Progenitor cell of endocrine pancreas (in vitro differentiated cells): Measurements from ENCODE around the gene TRIP6. TPM values are rescaled to one million over a fixed set of nuclear protein-coding genes. Genes with fewer than 3 reads are reported as not detected.
A peak's percentile ranks its signal among the peaks of the same experiment; 100 is the strongest.

Experiments
- DNase-seq: peaks from one replicate; pipeline ENCODE4 v3.0.0; 2021; ENCODE audit warnings: low spot score; ENCODE audit not compliant: unreplicated experiment
- H3K27ac Mint-ChIP-seq: 2 replicates; pipeline ENCODE4 v1.8.0; 2021; ENCODE audit warnings: mild to moderate bottlenecking, moderate library complexity, mixed read lengths
- H3K27me3 Mint-ChIP-seq: 2 replicates; pipeline ENCODE4 v1.8.0; 2021; ENCODE audit warnings: mixed read lengths
- H3K36me3 Mint-ChIP-seq: 2 replicates; pipeline ENCODE4 v1.8.0; 2022; ENCODE audit warnings: mixed read lengths; ENCODE audit not compliant: insufficient read depth
- H3K4me1 Mint-ChIP-seq: 2 replicates; pipeline ENCODE4 v1.8.0; 2021; ENCODE audit warnings: low read depth, mixed read lengths
- H3K4me3 Mint-ChIP-seq: 2 replicates; pipeline ENCODE4 v1.8.0; 2021; ENCODE audit warnings: low read depth, mild to moderate bottlenecking, moderate library complexity, mixed read lengths
- H3K9me3 Mint-ChIP-seq: 2 replicates; pipeline ENCODE4 v1.8.0; 2021; ENCODE audit warnings: low read depth, mixed read lengths
- CTCF ChIP-seq: fragments of 200-600 bp; sonication (generic); IDR thresholded peaks from one replicate; pipeline ENCODE4 v1.5.0; 2021; ENCODE audit warnings: antibody characterized with exemption, mild to moderate bottlenecking; ENCODE audit not compliant: unreplicated experiment
- total RNA-seq: library from RNA; stranded (reverse); gene quantifications from 2 replicates; pipeline ENCODE4 v1.2.1, GENCODE V29; 2021

Gene TRIP6
- total RNA-seq, 1 donor from 2014 or later, result 76.9 TPM

GRCh38 chr7:100890653-100891567, 23.7 kb downstream of the TRIP6 start:
- peaks cover 2% of the 10 kb centered on the region for H3K27me3 Mint-ChIP-seq
- H3K4me1 Mint-ChIP-seq, result peaks cover 26% of the 10 kb centered on the region
- peak overlapping the region; percentile 99 for H3K27ac Mint-ChIP-seq
- peak overlapping the region; percentile 80 for H3K4me3 Mint-ChIP-seq
- H3K36me3 Mint-ChIP-seq, result peaks cover 17% of the 10 kb centered on the region
- no peak for DNase-seq
- H3K9me3 Mint-ChIP-seq, result no peaks in the 10 kb centered on the region
- no peak for TF ChIP-seq CTCF

- Mint-ChIP-seq H3K4me1 (peaks cover 31% of the 10 kb centered on the region), H3K27ac (peak overlapping the region; percentile 95), H3K27me3 (peaks cover 8% of the 10 kb centered on the region), H3K4me3 (peak overlapping the region; percentile 80), H3K36me3 (peaks cover 14% of the 10 kb centered on the region), H3K9me3 (no peaks in the 10 kb centered on the region)
- DNase-seq, result no peak
- no peak for TF ChIP-seq CTCF
Observed at GRCh38 chr7:100891568-100892247, 24.5 kb downstream of the TRIP6 start.

GRCh38 chr7:100892364-100893317, 25.5 kb downstream of the TRIP6 start:
- H3K9me3 Mint-ChIP-seq, result no peaks in the 10 kb centered on the region
- H3K27ac Mint-ChIP-seq, result no peak overlapping the region
- peak overlapping the region; percentile 80 for H3K4me3 Mint-ChIP-seq

GRCh38 chr7:100893318-100893895, 26.2 kb downstream of the TRIP6 start:
- DNase-seq, result no peak
- Mint-ChIP-seq H3K4me1 (peaks cover 27% of the 10 kb centered on the region), H3K27ac (no peak overlapping the region), H3K9me3 (no peaks in the 10 kb centered on the region), H3K27me3 (peaks cover 20% of the 10 kb centered on the region), H3K36me3 (peaks cover 2% of the 10 kb centered on the region), H3K4me3 (no peak overlapping the region)
- no peak for TF ChIP-seq CTCF

More at GRCh38 chr7:100892364-100893317, 25.5 kb downstream of the TRIP6 start:
- peaks cover 7% of the 10 kb centered on the region for H3K36me3 Mint-ChIP-seq
- no peak for DNase-seq
- no peak for TF ChIP-seq CTCF
- H3K27me3 Mint-ChIP-seq, result peaks cover 13% of the 10 kb centered on the region
- H3K4me1 Mint-ChIP-seq, result peaks cover 33% of the 10 kb centered on the region
